ENCODE measurements around the gene TOMM34.

Gene TOMM34

GRCh38 chr20:44916586-44916985, 43.6 kb downstream of the TOMM34 start:
- Histone ChIP-seq H3F3A (ENCODE audit: insufficient read depth, low read length) (no peaks in the 10 kb centered on the region), H3K27me3 (ENCODE audit: insufficient read depth, low read length) (no peaks in the 10 kb centered on the region), H3K36me3 (ENCODE audit: insufficient read depth, low read length) (peaks cover 52% of the 10 kb centered on the region), H3K27ac (ENCODE audit: low read depth, low read length, poor library complexity, severe bottlenecking) (no peak overlapping the region), H4K20me1 (ENCODE audit: insufficient read depth, low read length) (no peaks in the 10 kb centered on the region), H3K4me1 (ENCODE audit: insufficient read depth, low read length, severe bottlenecking) (peaks cover 2% of the 10 kb centered on the region), H3K9me2 (ENCODE audit: low read depth, low read length) (no peaks in the 10 kb centered on the region), H3K4me2 (ENCODE audit: low read length) (no peak overlapping the region), H3K9me3 (ENCODE audit: low read length) (no peaks in the 10 kb centered on the region), H3K79me2 (ENCODE audit: insufficient read depth, low read length) (no peaks in the 10 kb centered on the region), H2AFZ (ENCODE audit: low read length) (no peak overlapping the region), H3K4me3 (ENCODE audit: low read depth, low read length, poor library complexity, severe bottlenecking) (no peak overlapping the region), H3K9ac (ENCODE audit: low read length) (no peak overlapping the region)
- TF ChIP-seq EZH2 (IDR thresholded peaks at IDR 0.05; ENCODE audit: borderline replicate concordance, low read length): no peak
- TF ChIP-seq CTCF (IDR thresholded peaks at IDR 0.05; ENCODE audit: low read length): no peak

- Histone ChIP-seq H3K79me2 (ENCODE audit: insufficient read depth, low read length) (no peaks in the 10 kb centered on the region), H4K20me1 (ENCODE audit: insufficient read depth, low read length) (no peaks in the 10 kb centered on the region), H3K9me2 (ENCODE audit: low read depth, low read length) (no peaks in the 10 kb centered on the region), H3K4me1 (ENCODE audit: insufficient read depth, low read length, severe bottlenecking) (peaks cover 11% of the 10 kb centered on the region), H3K9me3 (ENCODE audit: low read length) (no peaks in the 10 kb centered on the region), H3K9ac (ENCODE audit: low read length) (no peak overlapping the region), H3K4me3 (ENCODE audit: low read depth, low read length, poor library complexity, severe bottlenecking) (no peak overlapping the region), H2AFZ (ENCODE audit: low read length) (no peak overlapping the region), H3K27me3 (ENCODE audit: insufficient read depth, low read length) (no peaks in the 10 kb centered on the region), H3K27ac (ENCODE audit: low read depth, low read length, poor library complexity, severe bottlenecking) (no peak overlapping the region), H3K36me3 (ENCODE audit: insufficient read depth, low read length) (peaks cover 52% of the 10 kb centered on the region), H3K4me2 (ENCODE audit: low read length) (no peak overlapping the region), H3F3A (ENCODE audit: insufficient read depth, low read length) (no peaks in the 10 kb centered on the region)
- no peak for TF ChIP-seq EZH2 (IDR thresholded peaks at IDR 0.05; ENCODE audit: borderline replicate concordance, low read length)
- TF ChIP-seq CTCF (IDR thresholded peaks at IDR 0.05; ENCODE audit: low read length): no peak
These were observed 45.3 kb downstream of the TOMM34 start for GRCh38 chr20:44914924-44915323.

- no peak overlapping the region for H3K4me2 ChIP-seq (ENCODE audit: low read length)
- 0 out of 2 replicates have a peak, but pooled peaks cover 4% of the 10 kb centered on the region for H3F3A ChIP-seq (ENCODE audit: insufficient read depth, low read length)
- no peak overlapping the region for H3K27ac ChIP-seq (ENCODE audit: low read depth, low read length, poor library complexity, severe bottlenecking)
- no peak overlapping the region for H3K4me3 ChIP-seq (ENCODE audit: low read depth, low read length, poor library complexity, severe bottlenecking)
- H3K9ac ChIP-seq (ENCODE audit: low read length): no peak overlapping the region
- no peaks in the 10 kb centered on the region for H4K20me1 ChIP-seq (ENCODE audit: insufficient read depth, low read length)
- no peaks in the 10 kb centered on the region for H3K9me3 ChIP-seq (ENCODE audit: low read length)
- H3K36me3 ChIP-seq (ENCODE audit: insufficient read depth, low read length): peaks cover 55% of the 10 kb centered on the region
- no peaks in the 10 kb centered on the region for H3K27me3 ChIP-seq (ENCODE audit: insufficient read depth, low read length)
- peaks cover 19% of the 10 kb centered on the region for H3K4me1 ChIP-seq (ENCODE audit: insufficient read depth, low read length, severe bottlenecking)
- TF ChIP-seq CTCF (IDR thresholded peaks at IDR 0.05; ENCODE audit: low read length) (no peak), EZH2 (IDR thresholded peaks at IDR 0.05; ENCODE audit: borderline replicate concordance, low read length) (no peak)
- H2AFZ ChIP-seq (ENCODE audit: low read length): no peak overlapping the region
- no peaks in the 10 kb centered on the region for H3K9me2 ChIP-seq (ENCODE audit: low read depth, low read length)
- H3K79me2 ChIP-seq (ENCODE audit: insufficient read depth, low read length): no peaks in the 10 kb centered on the region
These were observed 48.0 kb downstream of the TOMM34 start for GRCh38 chr20:44912189-44912588.
